Measurements from ENCODE around the gene FBXW9.
A peak's percentile ranks its signal among the peaks of the same experiment; 100 is the strongest.
"Not testable (repeated sequence)": the region's sequence is repeated elsewhere in the genome, so short reads cannot be mapped to it uniquely, and the experiment has no call there.

Gene FBXW9

GRCh38 chr19:12715102-12715501, 18.7 kb upstream of the FBXW9 start:
- DNase-seq (ENCODE audit: low spot score) = no peak

GRCh38 chr19:12713304-12713703, 16.9 kb upstream of the FBXW9 start:
- DNase-seq (ENCODE audit: low spot score) = not testable (repeated sequence)

DNA sequence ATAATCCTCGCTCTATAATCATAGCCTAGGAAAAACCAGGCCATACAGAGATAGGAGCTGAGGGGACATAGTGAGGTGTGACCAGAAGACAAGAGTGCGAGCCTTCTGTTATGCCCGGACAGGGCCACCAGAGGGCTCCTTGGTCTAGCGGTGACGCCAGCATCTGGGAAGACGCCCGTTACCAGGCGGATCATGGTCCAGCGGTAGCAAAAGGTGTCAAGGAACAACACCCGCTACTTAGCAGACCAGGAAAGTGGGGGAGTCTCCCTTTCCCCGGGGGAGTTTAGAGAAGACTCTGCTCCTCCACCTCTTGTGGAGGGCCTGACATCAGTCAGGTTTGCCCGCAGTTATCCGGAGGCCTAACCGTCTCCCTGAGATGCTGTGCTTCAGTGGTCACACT, 15.6 kb upstream of the FBXW9 start:
- not testable (repeated sequence) for DNase-seq (ENCODE audit: low spot score)

DNA sequence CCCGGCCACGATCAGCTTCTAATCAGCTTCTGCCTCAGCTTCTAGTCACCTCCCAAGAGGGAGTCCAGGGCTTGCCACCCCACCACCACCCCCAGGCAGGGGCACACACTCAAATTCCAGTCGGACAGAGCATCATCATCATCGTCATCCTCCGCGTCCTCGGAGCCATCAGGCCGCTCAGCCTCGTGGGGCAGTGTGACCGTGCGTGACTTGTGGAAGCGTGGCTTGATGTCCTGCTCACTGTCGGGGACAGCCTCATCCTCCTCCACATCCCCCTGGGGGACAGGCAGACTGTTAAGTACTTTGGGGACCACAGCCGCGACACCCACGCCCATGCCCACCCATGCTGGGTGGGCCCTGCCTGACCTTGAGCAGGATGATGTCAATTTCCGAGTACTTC, 14.8 kb upstream of the FBXW9 start:
- no peak for DNase-seq (ENCODE audit: low spot score)

- no peak for DNase-seq (ENCODE audit: low spot score)
Measured at GRCh38 chr19:12708641-12709040, 12.2 kb upstream of the FBXW9 start.

DNA sequence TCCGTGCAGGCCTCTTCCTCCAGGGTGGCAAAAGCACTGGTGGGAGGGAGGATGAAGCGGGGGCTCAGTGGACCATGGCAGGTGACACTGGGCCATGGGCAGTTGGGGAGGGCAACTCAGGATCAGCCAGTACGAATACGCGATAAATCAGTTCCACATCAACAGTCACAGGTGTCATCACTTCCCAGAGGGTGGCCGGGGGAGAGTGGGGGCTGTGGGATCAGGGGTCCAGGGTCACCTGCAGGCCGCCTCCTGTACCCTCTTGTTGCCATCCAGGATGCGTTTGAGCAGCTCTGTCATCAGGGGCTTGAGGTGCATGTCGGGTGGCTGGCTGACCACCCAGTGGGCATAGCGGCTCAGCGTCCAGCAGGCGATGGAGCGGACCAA, 9.9 kb upstream of the FBXW9 start:
- no peak for DNase-seq (ENCODE audit: low spot score)

DNA sequence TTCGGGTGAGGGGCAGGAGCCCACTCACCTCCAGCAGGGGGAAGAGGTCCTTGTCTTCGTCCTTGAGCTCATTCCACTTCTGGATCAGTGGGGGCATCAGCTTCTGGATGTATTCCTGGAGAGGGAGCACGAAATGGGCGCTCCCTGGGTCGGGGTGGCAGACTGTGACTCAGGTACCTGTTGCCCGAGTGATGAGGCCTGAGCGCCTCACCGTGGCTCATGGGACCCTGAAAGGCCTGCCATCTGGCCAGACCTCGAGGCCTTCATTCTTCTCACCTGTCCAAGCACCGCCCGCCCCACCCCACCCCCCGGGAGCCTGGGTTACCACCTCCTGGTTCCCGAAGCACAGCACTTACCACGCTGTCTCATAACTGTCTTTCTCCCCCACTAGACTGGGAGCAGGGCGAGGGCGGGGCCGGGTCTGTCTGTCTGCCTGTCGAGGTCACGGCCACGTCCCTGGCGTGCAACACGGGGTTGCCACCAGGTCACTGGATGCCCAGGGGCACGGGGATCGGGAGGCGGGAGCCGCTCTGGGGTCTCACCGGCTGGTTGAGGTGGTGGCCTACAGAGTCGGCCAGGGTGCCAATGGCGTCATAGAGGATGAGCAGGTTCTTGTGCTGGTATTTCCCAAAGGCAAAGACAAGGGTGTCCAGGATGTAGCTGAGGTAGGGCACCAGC, 9.4 kb upstream of the FBXW9 start:
- DNase-seq (ENCODE audit: low spot score) = no peak

DNA sequence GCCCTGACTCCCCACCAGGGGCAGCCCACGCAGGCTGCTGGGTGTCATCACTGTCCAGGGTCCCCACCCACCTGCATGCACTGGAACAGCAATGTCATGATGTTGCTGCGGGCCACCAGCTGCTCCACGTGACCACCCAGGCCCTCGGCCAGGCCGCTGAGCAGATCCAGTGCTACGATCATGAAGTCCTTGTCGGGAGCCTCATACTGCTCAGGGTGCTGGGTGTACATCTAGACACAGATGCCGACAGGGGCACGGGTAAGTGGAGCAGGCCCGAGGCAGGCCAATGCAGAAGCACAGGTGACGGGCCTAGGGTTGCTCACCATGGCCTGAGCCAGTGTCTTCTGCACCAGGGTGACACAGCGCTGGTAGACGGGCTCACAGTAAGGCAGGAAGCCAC, 8.7 kb upstream of the FBXW9 start:
- DNase-seq (ENCODE audit: low spot score) = no peak

DNA sequence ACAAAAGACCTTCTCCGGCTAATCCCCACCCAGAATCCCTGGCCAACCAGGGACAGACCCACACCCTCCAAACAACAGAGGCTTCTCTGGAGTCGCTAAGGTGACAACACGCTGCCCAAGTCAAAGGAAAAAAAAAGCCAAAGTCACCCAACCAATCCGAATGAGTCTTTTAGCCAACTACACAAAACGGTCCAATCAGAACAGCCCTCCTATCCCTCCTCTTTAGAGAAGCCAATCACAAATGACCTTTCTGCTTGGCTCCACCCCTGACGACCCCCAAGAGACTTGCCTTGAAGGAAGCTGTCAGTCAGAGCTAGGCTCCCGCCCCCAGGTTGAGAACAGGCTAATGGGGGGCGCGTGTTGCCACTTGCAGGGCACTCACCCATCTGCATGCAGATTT, 6.6 kb upstream of the FBXW9 start:
- no peak for DNase-seq (ENCODE audit: low spot score)

DNA sequence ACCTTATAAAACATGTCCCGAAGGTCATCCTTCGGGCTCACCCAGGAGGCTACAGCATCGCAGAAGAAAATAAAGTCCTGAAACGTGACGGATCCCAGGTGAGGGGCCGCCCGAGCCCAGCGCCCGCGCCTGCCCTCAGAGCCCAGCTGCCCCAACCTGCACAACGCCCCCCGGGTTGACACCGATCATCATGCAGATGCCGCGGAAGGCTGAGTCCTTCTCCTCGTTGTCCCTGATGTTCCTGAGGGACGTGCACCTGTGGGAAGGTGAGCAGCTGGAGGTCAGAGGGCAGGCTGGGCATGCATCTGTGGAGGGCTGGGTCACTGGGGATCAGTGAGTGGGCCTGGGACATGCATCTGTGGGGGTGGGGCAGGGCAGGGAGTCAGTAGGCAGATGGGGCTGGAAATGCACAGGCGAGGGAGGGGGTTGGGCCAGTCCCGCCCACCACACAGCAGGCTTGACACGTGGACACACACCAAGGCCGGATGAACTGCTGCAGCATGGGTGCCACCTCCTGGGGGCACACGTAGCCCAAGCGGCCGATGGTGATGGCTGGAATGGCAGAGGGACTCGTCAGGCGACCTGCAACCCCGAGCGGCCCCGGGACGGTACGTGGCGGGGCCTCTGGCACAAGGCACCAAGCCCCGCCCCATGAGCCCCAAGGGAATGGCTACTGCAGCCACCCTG, 5.3 kb upstream of the FBXW9 start:
- no peak for DNase-seq (ENCODE audit: low spot score)

DNA sequence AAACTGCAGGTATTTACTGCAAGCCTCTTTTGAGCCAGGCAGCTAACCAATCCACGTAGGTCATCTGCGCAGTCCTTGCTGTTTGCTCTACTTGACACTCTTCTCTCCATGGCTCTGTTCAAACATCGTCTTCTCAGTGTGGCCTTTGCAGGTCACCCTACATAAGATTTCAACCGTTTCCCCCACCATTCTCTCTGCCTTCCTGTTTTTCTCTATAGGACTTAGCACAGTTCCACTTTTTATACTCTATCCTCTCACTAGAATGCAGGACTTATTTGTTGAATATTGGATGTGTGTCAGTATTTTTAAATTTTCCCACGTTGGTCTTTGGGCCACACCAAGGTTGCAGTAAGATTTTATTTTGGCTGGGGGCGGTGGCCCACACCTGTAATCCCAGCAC, 1.7 kb upstream of the FBXW9 start:
- no peak for DNase-seq (ENCODE audit: low spot score)

DNA sequence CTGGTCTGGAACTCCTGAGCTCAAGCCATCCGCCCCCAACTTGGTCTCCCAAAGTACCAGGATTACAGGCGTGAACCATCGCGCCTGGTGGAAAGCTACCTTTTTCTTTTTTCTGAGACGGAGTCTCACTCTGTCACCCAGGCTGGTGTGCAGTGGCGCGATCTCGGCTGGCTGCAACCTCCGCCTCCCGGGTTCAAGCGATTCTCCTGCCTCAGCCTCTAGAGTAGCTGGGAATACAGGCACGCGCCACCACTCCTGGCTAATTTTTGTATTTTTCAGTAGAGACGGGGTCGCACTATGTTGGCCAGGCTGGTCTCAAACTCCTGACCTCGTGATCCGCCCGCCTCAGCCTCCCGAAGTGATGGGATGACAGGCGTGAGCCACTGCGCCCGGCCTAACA, 994 bp upstream of the FBXW9 start:
- DNase-seq (ENCODE audit: low spot score) = not testable (repeated sequence)

- no peak for DNase-seq (ENCODE audit: low spot score)
Measured at GRCh38 chr19:12695997-12696365, 450 bp downstream of the FBXW9 start.

- no peak for DNase-seq (ENCODE audit: low spot score)
Measured at GRCh38 chr19:12695514-12695913, 917 bp downstream of the FBXW9 start.

GRCh38 chr19:12695096-12695495, 1.3 kb downstream of the FBXW9 start:
- DNase-seq (ENCODE audit: low spot score) = no peak

DNA sequence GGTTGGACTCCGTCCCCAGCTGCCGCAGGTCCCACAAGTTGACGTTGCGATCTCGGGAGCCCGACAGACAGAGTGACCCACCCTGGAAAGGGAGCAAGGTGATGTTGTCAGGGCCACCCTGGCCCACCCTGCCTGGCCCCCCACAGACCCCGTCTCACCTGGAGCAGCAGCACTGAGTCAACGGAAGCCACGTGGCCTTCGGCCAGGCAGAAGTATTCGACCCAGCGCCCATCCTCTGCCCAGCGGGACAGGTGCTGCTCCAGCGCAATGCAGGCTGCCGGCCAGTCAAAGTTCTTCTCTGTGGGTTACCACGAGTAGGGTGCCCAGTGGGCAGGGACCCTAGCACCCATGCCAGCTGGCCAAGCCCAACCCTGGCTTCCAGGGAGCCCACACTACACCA, 1.8 kb downstream of the FBXW9 start:
- DNase-seq (ENCODE audit: low spot score) = no peak

DNA sequence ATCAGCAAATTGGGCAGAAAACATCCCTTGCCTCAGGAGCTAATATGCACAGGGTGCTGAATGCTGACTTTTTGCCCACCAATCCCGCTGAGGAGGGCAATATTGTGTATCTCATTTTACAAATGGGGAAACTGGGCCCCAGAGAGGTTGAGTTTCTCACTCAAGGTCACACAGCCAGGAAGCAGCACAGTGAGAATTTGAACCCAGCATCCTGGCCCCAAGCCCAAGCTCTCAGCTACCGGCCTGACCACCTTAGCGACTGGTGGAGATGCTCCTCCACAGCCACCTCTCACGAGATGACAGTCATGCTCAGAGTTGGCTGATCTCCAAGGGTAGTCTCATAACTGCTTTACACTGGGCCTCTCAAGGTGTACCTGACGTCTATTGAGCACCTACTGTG, 3.5 kb downstream of the FBXW9 start:
- DNase-seq (ENCODE audit: low spot score) = no peak

DNA sequence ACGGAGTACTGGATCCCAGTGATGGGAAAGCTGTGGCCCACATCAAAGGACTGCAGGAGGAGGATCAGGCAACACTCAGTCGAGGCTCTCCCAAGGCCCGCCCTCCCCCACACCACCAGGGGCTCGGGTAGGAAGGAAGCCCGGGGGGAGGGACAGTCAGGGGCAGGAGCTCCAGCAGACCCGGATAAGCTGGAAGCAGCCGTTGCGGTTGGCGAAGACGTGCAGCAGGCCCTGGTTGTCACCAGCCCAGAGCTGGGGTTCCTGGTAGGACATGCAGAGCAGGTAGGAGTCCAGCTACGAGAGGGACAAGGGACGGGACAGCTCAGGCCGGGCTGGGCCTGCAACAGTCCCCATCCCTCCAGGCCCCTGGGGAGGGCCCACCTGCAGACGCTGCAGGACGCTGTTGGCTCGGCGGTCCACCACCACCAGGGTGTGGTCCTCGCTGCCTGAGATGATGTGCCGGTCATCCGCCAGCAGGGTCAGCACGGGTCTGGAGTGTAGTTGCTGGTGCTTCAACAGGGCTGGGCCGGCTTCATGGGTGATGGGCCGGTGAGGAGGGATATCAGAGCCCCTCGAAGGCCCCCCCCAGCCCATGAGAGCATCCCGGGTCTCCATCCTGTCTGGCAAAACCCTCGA, 6.7 kb downstream of the FBXW9 start:
- DNase-seq (ENCODE audit: low spot score) = no peak

DNA sequence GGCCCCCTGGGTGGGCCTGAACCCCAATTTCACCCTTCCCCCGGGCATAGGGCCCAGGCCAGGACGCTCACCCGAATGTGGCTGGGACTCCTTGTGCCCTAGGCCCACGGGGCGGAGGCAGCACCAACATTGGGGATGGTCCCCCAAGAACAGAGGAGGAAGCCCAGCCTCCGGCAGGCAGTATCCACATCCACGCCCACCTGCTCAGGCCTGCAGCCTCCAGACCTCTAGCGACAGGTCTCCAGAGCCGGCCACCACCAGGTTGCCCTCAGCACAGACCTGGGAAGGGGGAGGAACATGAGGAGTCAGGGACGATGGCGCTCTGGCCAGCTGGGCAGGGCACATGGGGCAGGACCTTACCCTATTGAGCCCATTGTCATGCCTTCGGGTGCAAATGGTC, 7.4 kb downstream of the FBXW9 start:
- DNase-seq (ENCODE audit: low spot score) = no peak

DNA sequence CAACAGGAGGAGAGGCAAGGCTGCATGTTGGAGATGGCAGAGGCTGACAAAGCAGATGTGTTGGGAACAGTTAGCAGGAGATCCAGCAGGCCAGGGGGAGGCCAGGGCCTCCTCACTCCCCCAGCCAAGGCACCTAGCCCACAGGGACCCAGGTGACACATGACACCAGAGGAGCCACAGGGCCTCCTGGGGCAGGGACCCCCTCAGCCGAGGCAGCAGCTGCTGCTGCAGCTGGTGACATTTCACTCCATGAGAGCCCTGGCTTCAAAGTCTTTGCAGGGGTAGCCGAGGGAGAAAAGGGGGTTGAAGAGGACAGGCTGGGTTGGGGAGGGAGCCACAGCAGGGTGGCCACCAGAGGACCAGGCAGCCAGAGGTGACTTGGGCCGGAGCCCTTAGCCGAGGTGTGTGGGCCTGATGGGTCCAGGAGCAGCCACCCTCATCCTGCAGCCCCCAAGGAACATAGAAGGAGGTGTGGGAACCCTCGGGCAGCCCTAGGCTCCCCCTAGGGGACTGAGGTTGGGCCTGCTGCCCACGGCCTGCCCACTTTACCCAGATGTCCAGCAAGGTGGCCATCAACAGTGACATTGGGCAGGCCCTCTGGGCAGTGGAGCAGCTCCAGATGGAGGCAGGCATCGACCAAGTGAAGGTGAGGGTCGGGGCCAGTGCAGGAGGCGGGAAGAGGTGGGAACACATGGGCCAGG, 8.8 kb downstream of the FBXW9 start, which contains the start of gene GNG14:
Gene GNG14, plus strand, starts transcription at position 503 of the 701 bp plus-strand sequence. Its CDS starts 51 bp downstream, at position 554.
- DNase-seq (ENCODE audit: low spot score) = no peak

GRCh38 chr19:12685831-12686230, 10.6 kb downstream of the FBXW9 start:
- DNase-seq (ENCODE audit: low spot score) = no peak

DNA sequence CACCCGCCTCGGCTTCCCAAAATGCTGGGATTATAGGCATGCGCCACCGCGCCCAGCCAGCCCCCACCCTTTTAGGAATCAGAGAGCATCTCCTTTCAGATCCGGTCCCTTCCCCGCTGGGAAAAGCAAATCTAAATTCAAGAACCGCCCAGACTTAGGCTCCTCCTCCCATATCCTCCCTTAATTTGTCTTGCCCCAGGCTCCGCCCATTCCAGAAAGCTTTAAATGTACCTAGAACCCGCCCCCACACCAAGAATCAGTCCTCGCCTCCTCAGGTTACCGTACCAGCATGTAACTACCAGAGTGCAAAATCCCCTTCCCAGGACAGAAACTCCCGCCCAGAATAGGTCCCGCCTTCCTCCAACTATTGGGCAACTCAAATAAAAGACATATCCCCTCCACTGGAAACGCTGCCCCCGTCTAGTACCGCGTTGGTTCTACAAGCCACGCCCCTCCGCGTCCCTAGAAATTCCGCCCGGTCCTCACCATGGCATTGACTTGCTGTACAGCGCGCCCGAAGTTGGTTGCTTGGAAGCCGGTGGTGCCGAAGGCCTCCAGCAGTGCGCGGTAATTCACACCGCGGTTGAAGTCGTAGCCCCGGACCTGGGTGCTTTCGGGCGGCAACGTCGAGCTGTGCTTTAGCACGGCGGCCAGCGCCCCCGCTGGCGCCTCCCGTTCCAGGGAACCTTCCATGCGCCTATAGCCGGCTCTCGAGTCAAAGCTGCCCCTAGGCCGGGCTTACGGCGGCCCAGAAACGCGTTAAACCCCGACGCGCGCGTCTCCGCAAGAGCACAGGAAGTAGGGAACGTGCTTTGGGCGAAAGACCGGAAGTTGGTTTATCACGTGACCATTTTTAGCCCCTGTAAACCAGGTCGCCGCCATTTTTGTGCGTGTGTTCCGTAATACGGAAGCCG, 15.1 kb downstream of the FBXW9 start, which contains the start of gene DHPS:
Gene DHPS, minus strand, starts transcription at position 807 of the 914 bp plus-strand sequence. Its CDS starts 114 bp downstream, at position 693.
- DNase-seq (ENCODE audit: low spot score) = peak; percentile 95

Measured in CD4-positive, alpha-beta T cell treated with Interleukin-15 for 4 hours (primary cell).